Measurements from ENCODE around the gene FKBP5. TPM values are rescaled to one million over a fixed set of nuclear protein-coding genes. Genes with fewer than 3 reads are reported as not detected.
A peak's percentile ranks its signal among the peaks of the same experiment; 100 is the strongest.

FKBP5 gene
- total and polyA plus RNA-seq, 10 of the 15 experiments (the other 5 are each of a cell fraction or from before 2014, with no cell fraction given) = 29.0 to 123 (median 62.3) TPM

GRCh38 chr6:35717449-35718374 is 29.0 kb upstream of the FKBP5 start (continued):
- TF ChIP-seq ETV6 (conservative IDR thresholded peaks at IDR 0.05 in 1 of 2, IDR thresholded peaks at IDR 0.05 in 1 of 2; ENCODE audit: borderline replicate concordance in 1 of 2, low read depth in 1 of 2) (peak in 1 of 2 experiments; percentile 72; a peak in 1 of 4 replicates), SMAD1 (IDR thresholded peaks at IDR 0.05; ENCODE audit: low read depth, partially characterized antibody) (no peak), SIN3A (IDR thresholded peaks at IDR 0.05; ENCODE audit: low read depth, low read length) (0 out of 2 replicates have a peak, but pooled peaks have one; percentile 21), RAD21 (IDR thresholded peaks at IDR 0.05; ENCODE audit: insufficient read depth, low read depth, low read length) (no peak), RB1 (IDR thresholded peaks at IDR 0.05; ENCODE audit: borderline replicate concordance) (no peak)
- TF ChIP-seq, protein P1, sequence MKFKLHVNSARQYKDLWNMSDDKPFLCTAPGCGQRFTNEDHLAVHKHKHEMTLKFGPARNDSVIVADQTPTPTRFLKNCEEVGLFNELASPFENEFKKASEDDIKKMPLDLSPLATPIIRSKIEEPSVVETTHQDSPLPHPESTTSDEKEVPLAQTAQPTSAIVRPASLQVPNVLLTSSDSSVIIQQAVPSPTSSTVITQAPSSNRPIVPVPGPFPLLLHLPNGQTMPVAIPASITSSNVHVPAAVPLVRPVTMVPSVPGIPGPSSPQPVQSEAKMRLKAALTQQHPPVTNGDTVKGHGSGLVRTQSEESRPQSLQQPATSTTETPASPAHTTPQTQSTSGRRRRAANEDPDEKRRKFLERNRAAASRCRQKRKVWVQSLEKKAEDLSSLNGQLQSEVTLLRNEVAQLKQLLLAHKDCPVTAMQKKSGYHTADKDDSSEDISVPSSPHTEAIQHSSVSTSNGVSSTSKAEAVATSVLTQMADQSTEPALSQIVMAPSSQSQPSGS (IDR thresholded peaks at IDR 0.05; ENCODE audit: low read length) = no peak

- in situ Hi-C loops (cut with MboI) (no loop called here), intact Hi-C loops (cut with micrococcal nuclease; ENCODE audit: unreplicated experiment) (no loop called here)
- Histone ChIP-seq H3K4me3 (no peak overlapping the region), H3K9me3 (replicated peaks; ENCODE audit: control insufficient read depth, insufficient read depth, low read length) (no peaks in the 10 kb centered on the region; the same call in 2 of the 3 replicates), H3K4me2 (ENCODE audit: control insufficient read depth, insufficient read depth) (no peak overlapping the region), H4K20me1 (ENCODE audit: control insufficient read depth, insufficient read depth) (no peaks in the 10 kb centered on the region), H3K27ac (ENCODE audit: control insufficient read depth, insufficient read depth) (no peak overlapping the region), H3K4me1 (ENCODE audit: control insufficient read depth, insufficient read depth, low read length) (peaks cover 50% of the 10 kb centered on the region), H3K36me3 (ENCODE audit: control insufficient read depth in 2 of 2, insufficient read depth in 2 of 2, low read length in 1 of 2) (no peaks in the 10 kb centered on the region), H3K9ac (ENCODE audit: control insufficient read depth, insufficient read depth, low read length) (no peak overlapping the region), H3K27me3 (replicated peaks in 1 of 2; ENCODE audit: control insufficient read depth in 2 of 2, insufficient read depth in 2 of 2, low read length in 1 of 2) (no peaks in the 10 kb centered on the region), H2AFZ (ENCODE audit: control insufficient read depth, low read depth, low read length) (no peak overlapping the region), H3K79me2 (ENCODE audit: control insufficient read depth, insufficient read depth, low read length) (no peaks in the 10 kb centered on the region)
- ATAC-seq (no peak), FAIRE-seq (no peak), DNase-seq (ENCODE audit: low read depth, low spot score) (no peak)
- ChIA-PET RAD21 (ENCODE audit: unreplicated experiment) (interaction anchor here (1.2 to 4.7 kb wide), 2 partner anchors 15 to 20 kb away, joined by 4 to 36 read pairs; partner anchors contain the start of gene ARMC12), SMC1A (ENCODE audit: uncharacterized antibody, unreplicated experiment) (interaction anchor here (0.7 to 3.6 kb wide), 3 partner anchors 18 to 98 kb away, joined by 3 to 24 read pairs (median 4); no protein-coding TSS in a partner anchor), CTCF (interaction anchor here (1.3 kb wide), 1 partner anchor 20 kb away, joined by 8 read pairs; the partner anchor contains the start of gene ARMC12), POLR2A (interaction anchor here (0.6 to 1.1 kb wide), 2 partner anchors 14 to 50 kb away, joined by 3 to 4 read pairs; no protein-coding TSS in a partner anchor)
- BruUV-seq (replicated peaks) = no TSS peak
- 48% methylated on average over 2 of the region's 2 CpGs for WGBS (ENCODE audit: insufficient coverage, insufficient replicate concordance, low lambda C conversion rate, missing lambda C conversion rate)
- TF ChIP-seq IKZF1 (conservative IDR thresholded peaks at IDR 0.05) = no peak
- TF ChIP-seq EP300 (IDR thresholded peaks at IDR 0.05; ENCODE audit: borderline replicate concordance in 1 of 2, control insufficient read depth in 1 of 2, low read depth in 2 of 2, low read length in 2 of 2) = no peak
- TF ChIP-seq PAX5 (IDR thresholded peaks at IDR 0.05; ENCODE audit: borderline replicate concordance, low read depth, low read length) = no peak
- TF ChIP-seq, protein P1 (IDR thresholded peaks at IDR 0.05; ENCODE audit: low read length) = no peak
- no peak for TF ChIP-seq RFX5 (IDR thresholded peaks at IDR 0.05; ENCODE audit: low read depth, low read length)
- TF ChIP-seq CHD2 (IDR thresholded peaks at IDR 0.05; ENCODE audit: borderline replicate concordance, low read depth, low read length) = no peak
- no peak for TF ChIP-seq BHLHE40 (IDR thresholded peaks at IDR 0.05; ENCODE audit: borderline replicate concordance in 1 of 2, low read depth in 2 of 2, low read length in 1 of 2)
- TF ChIP-seq YBX1 (IDR thresholded peaks at IDR 0.05) = no peak
- TF ChIP-seq ATF3 (IDR thresholded peaks at IDR 0.05; ENCODE audit: borderline replicate concordance, extremely low read depth, low read depth, low read length) = no peak
- TF ChIP-seq CREM (IDR thresholded peaks at IDR 0.05; ENCODE audit: low read depth) = no peak
Measured at GRCh38 chr6:35716798-35717197, 28.1 kb upstream of the FKBP5 start.

All from GM12878 (cell line).